NK-92 (cell line): Measurements from ENCODE around the gene TMEM205.
"Not testable (repeated sequence)": the region's sequence is repeated elsewhere in the genome, so short reads cannot be mapped to it uniquely, and the experiment has no call there.

Experiments
- DNase-seq: peaks from one replicate; lab custom pipeline; 2025; ENCODE audit not compliant: unreplicated experiment; lab: John Stamatoyannopoulos, UW

Gene TMEM205

DNA sequence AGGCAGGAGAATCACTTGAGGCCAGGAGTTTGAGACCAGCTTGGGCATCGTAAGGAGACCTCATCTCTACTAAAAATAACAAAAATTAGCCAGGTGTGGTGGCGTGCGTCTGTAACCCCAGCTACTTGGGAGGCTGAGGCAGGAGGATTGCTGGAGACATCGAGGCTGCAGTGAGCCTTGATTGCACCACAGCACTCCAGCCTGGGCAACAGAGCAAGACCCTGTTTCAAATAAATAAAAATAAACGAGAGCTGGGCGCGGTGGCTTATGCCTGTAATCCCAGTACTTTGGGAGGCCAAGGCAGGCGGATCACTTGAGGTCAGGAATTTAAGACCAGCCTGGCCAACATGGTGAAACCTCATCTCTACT, 6.0 kb downstream of the TMEM205 start:
- DNase-seq: not testable (repeated sequence)

DNA sequence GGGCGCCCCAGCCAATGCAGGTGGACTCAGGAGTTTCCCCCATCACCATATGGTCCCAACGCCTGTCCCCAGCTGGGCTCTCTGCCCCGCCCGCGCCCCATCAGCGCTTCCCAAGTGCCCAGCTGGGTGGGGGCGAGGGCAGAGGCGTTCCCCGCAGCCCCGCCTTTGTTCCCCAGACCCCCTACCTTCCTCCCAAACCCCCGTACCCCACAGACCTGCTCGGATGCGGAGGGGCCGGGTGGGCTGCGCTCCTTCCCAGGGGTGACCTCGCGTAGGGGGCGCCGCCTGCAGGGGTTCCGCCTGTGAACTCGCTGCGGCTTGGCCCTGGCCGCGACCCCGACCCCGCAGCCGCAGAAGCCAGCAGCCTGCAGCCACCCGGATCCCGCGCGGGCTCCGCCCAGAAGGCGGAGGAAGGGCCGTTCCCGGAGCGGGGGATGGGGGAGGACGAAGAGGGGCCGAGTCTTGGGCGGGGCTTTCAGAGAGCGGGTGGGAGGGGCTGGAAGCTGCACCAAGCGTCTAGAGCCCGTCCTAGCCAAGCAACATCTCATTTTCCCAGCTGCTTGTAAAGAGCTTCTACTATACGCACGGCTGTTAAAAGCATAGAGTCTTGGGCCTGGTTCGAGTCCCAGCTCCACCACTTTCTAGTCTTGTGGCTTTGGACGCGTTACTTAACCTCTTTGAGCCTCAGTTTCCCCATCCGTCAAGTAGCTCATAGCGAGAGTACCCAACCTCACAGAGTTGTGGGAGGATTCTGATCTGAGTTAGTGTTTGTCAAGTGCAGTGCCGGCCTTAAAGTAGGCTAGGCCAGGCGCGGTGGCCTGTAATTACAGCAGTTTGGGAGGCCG, 6.6 kb downstream of the TMEM205 start, which contains the start of gene RAB3D:
Gene RAB3D (minus strand): TSS at position 404 of the 845 bp plus-strand sequence. CDS start 2,258 bp downstream, outside the sequence.
- no peak for DNase-seq

DNA sequence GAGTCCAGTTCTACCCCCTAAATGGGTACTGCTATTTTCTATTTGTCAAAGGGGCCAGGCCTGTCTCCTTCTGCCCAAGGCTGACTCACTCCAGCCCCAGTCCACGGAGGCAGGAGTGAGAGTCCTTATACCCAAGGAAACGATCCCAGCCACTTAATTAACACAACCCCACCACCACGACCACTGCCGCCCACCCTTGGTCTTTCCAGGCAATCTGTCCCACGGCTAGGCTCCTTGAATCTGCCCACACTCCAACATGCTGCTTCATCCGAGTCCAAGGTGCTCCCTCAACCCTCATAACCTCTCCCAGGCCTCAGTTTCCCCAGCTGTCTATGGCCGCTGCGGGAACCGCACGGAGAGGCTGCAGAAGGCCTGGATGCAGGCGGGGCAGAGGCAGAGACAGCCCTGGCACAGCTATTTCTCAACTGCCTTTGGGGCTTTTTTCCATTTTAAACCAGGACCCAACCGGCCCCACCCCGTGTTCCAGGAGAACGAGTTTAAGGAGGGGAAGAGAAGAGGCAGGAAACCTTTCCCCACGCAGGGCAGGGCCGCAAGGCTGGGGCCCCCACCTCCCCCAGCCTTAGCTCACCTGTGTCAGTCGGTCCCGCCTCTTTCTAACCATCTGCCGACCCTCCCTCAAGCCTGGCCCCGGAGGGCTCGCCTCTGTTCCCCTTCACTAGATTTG, 7.4 kb downstream of the TMEM205 start:
- no peak for DNase-seq

DNA sequence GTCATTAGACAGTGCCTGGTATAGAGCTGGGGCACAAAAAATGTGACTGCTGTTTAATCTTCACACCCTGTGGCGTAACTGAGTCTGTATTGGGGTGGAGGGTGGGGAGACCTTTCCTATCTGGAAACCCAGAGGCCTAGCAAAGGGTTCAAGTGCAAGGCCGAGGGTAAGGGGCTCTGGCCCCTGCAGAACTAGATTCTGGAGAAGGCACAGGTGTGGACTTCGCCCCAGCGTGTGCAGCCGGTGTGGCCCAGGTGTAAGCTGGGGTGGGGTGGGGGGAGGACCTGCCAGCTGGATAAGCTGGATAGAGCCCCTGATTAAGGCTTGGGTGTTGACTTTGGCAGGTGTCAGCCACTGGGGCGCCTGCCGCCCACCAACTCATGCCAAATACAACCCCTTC, 7.9 kb downstream of the TMEM205 start:
- DNase-seq: no peak

DNA sequence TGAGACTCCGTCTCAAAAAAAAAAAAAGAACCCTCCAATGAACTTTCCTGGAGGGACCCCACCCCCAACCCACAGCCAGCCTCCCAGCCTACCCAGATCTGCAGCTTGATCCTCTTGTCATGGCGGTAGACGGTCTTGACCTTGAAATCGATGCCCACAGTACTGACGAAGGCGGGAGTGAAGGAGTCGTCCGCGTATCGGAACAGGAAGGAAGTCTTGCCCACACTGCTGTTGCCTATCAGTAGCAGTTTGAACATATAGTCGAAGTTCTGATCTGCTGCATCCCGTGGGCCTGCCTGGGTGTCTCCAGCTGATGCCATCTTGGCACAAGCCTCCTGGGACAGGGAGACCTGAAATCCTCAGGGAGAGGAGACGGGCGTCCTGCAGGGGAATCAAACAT, 9.0 kb downstream of the TMEM205 start:
- DNase-seq: no peak

DNA sequence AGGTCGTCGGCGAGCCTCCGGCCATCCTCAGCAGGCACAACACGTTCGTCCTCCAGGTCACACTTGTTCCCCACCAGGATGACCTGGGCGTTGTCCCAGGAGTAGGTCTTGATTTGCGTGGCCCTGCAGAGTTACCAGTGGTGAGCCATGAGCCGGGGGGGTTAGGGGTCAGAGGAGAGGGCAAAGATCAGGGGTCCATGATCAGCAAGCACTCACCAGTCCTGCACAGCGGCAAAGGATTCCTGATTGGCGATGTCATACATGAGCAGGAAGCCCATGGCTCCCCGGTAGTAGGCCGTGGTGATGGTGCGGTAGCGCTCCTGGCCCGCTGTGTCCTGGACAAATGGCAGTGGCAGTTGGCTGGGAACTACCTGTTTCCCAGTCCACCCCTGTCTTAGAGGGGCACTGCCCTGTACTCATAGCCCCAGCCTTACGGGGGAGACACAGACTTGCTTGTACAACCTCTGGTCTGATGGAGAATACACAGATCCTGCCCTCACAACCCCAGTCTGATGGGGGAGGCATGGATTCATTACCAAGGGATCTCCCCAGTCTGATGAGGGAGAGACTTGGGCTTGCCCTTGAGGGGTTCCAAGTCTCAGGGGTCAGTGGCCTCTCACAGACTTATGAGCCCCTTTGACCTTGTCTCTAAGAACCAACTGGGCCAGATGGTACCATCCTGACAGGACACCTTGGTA, 10.5 kb downstream of the TMEM205 start:
- DNase-seq: no peak

DNA sequence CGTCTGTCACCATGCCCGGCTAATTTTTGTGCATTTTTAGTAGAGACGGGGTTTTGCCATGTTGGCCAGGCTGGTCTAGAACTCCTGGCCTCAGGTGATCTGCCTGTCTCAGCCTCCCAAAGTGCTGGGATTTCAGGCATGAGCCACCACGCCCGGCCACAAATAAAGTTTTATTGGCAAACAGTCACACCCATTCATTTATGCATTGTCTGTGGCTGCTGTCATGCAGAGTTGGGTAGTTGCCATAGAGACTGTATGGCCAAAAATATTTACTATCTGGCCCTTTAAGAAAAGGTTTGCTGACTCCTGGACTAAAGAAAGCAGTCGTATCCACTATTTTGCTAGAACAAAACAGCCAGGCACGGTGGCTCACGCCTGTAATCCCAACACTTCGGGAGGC, 12.2 kb downstream of the TMEM205 start:
- not testable (repeated sequence) for DNase-seq

DNA sequence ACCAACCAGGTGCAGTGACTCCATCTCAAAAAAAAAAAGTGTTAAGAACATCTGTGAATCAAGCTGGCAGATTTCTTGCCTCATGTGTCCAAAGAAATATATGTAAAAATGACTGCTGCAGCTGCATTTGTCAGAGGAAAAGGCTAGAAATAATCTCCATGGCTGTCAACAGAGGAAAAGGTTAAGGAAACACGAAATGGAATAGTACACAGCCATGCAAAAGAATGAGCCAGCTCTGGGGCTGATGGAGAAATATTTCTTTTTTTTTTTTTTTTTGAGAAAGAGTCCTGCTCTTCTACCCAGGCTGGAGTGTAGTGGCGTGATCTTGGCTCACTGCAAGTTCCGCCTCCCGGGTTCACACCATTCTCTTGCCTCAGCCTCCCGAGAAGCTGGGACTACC, 13.2 kb downstream of the TMEM205 start:
- DNase-seq: no peak

DNA sequence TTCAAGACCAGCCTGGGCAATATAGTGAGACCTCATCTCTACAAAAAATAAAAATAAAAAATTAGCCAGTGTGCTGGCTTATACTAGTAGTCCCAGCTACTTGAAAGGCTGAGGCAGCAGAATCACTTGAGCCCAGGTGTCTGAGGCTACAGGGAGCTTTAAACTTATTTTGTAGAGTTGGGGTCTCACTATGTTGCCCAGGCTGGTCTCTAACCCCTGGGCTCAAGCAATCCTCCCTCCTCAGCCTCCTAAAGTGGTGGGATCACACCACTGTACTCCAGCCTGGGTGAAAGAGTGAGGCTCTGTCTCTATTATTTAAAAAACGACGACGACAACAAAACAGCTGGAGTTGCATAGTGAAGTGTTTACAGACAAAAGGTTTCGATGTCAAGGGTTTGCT, 14.6 kb downstream of the TMEM205 start:
- no peak for DNase-seq

DNA sequence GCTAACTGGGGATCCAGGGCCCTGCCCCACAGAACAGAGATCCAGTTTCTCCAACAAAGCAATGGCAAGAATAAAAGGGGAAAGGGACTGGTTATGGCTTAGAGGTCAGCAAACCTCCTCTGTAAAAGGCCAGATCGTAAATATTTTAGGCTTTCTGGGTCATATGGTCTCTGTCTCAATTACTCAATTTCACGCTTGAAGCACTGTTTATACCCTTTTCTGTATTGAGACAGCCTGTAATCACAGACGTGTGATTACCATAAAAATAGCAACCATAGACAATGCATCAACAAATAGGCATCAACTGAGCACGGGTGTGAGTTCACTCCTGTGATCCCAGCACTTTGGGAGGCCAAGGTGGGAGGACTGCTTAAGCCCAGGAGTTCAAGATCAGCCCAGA, 15.9 kb downstream of the TMEM205 start:
- no peak for DNase-seq

DNA sequence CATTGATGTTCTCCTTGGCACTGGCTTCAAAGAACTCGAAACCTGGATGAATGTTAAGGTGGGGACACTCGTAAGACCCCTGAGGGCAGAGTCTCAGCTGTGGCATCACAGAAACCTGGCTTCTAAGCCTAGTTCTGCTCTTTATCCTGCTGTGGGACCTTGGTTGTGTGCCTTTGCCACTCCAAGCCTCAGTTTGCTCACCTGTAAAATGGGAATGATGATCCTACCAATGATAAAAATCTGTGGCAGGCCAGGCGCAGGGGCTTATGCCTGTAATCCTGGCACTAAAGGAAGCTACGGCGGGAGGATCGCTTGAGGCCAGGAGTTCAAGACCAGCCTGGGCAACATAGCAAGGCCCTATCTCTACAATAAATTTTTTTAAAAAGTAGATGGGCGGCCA, 20.5 kb downstream of the TMEM205 start:
- no peak for DNase-seq

DNA sequence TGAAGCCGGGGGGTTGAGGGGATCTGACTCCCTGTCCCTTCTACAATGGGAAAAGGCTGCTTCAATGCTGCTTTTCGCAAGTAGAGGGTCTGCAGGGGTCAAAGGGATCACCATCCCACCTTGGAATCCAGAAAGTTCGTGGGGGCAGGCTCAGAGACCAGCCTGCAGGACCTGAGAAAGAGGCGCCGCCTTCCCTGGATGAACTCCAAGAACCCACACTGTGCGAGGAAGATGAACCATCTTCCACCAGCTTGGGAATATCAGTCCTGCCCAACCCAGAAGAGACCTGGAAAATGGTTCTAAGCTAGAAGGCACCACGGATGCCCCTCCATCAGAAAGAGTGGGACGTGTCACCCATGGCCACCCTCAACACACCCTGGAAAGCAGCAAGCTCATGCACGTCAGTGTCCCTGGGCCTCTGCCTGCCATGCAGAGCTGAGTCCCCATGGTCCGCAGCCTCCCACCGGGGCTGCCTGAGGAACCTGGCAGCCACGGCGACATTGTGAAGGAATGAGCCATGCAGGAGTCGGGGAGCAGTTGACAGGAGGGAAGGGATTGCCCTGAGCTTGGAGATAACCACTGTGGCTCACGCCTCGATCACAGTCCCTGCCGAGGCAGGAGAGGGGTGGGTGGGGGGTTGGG, 21.2 kb downstream of the TMEM205 start:
- DNase-seq: no peak

DNA sequence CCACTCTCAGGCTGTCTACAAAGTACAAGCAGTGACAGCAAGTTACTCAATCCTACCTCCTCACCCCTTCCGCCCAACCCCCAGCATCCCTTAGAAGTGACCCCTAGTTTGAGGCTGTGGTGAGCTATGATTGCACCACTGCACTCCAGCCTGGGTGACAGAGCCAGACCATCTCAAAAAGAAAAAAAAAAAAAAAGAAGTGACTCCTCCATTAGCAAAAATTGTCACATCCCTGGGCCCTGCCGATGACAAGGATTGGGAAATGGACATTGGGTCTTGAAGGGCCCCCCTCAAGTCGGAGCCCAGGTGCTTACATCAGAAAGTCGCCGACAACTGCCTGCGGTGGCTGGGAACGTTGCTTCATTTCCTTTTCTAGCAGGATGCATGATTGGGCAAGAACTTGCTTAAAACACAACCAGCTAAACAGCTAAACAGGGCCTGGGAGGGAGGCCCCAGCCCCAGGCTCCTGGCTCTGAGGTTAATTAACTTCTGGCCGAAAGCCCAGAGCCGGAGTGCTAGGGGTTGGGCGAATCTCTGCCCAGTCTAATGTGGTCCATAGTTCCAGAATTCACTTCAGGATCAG, 21.9 kb downstream of the TMEM205 start:
- DNase-seq: no peak

DNA sequence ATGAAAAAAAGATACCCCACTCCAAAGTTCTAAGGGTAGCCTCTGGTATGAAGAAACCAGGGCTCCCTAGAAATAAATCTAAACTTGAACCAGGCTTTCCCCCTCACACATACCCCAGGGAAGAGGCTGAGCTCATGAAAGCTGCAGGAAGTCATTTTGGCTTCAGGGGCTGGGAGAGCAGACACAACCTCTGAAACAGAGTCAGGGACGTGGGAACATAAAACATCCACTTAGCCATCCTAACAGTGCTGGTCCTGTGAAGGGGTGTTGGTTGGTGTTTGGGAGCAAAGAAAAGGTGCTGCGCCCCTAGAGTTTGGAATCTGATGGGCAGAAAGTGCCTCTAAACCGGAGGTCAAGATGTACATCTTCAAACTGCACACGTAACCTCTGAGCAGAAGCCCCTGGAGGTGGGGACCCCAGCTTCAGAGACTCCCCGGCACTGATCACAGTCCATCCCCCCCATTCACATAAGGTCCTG, 22.4 kb downstream of the TMEM205 start:
- DNase-seq: no peak

DNA sequence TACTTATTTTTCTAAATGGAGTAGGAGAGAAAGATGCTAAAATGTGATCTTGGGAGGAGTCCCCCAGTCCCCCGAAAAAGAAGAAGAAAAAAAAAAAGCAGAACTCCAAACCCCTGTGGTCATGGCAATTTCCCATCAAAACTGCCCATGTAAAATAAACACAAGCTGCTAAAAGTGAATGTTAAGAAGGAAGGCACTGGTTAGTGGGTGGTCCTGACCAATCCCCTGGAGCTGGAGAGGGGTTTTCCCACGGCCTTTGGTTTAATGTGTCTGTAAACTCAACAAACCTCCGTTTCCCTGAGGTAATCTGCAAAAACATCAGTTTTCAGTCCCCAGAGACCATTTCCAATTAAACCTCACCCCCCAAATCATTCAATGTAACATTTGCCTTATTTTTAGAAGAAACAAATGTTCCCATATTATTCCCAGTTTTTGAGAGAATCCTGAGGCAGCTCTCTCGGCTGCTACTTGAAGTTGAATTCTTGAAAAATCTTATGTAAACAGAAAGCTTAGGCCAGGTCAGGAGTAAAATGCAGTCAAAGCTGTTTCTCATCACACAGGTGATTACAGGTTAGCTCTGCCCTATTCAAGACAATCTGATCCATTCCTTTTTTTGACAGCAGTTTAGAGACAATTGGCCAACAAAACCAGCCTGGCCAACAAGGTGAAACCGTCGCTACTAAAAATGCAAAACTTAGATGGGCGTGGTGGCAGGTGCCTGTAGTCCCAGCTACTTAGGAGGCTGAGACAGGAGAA, 23.6 kb downstream of the TMEM205 start:
- no peak for DNase-seq

DNA sequence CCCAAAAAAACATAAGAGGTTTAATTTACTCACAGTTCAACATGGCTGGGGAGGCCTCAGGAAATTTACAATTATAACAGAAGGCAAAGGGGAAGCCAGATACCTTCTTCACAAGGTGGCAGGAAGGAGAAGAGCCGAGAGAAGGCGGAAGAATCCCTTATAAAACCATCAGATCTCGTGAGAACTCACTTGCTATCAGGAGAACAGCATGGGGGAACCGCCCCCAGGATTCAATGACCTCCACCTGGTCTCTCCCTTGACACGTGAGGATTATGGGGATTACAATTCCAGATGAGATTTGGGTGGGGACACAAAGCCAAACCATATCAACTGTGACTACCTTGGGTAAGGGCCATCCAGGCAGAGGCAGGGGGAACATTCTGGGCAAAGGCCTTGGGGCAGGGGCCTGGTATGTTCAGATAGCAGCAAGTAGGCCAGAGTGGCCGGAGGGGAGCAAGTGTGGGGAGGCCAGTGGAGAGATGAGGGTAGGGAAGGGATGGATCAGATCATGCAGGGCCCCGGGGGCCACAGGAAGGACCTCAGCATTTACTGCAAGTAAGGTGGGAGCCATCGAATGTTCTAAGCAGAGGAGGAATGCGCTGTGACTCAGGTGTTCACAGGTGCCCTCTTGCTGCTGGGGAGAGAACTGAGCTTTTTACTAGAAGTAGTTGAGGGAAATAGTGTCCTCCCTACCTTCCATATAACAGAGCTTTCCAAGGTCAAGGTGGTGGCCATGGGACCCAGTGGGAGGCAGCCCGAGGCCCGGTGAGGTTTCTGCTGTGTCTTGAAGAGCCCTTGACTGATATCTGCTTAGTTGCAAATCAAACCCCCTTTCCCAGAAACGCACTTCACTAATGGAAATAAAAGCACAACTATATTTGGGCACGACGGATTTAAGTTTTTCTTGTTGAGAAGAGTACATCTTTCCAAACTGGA, 24.6 kb downstream of the TMEM205 start:
- no peak for DNase-seq

DNA sequence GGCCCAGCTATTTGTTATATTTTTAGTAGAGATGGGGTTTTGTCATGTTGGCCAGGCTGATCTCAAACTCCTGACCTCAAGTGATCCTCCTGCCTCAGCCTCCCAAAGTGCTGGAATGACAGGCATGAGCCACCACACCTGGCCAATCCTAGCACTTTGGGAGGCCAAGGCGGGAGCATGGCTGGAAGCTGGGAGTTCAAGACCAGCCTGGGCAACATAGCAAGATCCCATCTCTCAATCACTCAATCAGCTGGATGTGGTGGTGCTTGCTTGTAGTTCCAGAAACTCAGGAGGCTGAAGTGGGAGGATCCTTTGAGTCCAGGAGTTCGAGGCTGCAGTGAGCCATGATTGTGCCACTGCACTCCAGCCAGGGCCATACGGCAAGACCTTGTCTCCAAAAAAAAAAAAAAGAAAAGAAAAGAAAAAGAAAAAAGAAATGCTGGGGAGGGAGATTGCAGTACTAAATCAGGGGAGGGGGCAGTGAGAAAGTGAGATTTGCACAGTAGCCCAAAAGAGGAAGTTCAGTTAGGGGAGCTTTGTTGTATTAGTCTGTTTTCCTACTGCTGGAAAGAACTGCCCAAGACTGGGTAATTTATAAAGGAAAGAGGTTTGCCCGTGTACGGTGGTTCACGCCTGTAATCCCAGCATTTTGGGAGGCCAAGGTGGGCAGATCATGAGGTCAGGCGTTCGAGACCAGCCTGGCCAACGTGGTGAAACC, 25.6 kb downstream of the TMEM205 start:
- DNase-seq: not testable (repeated sequence)

DNA sequence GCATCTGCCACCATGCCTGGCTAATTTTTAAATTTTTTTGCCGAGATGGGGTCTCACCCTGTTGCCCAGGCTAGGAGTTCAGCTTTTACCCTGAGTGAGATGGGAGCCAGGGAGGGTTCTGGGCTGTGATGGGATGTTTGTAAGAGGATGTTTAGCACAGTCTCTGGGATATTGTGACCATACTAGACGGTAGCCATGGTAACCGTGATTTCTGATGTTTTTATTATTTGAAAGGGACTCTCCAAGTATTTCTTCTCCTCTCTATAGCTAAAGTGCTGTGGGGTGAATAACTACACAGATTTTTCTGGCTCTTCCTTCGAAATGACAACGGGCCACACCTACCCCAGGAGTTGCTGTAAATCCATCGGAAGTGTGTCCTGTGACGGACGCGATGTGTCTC, 39.7 kb downstream of the TMEM205 start:
- no peak for DNase-seq
